Hematopoietic multipotent progenitor cell treated with erythropoietin and hydrocortisone succinate and interleukin-3 and kit ligand, for 6 days (in vitro differentiated cells): ENCODE measurements around the gene OPCML.
"Not testable (repeated sequence)": the region's sequence is repeated elsewhere in the genome, so short reads cannot be mapped to it uniquely, and the experiment has no call there.

Source experiments
- DNase-seq: peaks from one replicate; pipeline ENCODE4 v3.0.0-alpha.2; 2015

Gene OPCML

GRCh38 chr11:132447761-132448160 lies 1084.5 kb downstream of the OPCML start:
- no peak for DNase-seq

- DNase-seq: no peak
Observed at GRCh38 chr11:132445859-132446291, 1086.4 kb downstream of the OPCML start.

- no peak for DNase-seq
Observed at GRCh38 chr11:132444911-132445310, 1087.4 kb downstream of the OPCML start.

- DNase-seq: no peak
Observed at GRCh38 chr11:132439711-132440255, 1092.5 kb downstream of the OPCML start.

DNA sequence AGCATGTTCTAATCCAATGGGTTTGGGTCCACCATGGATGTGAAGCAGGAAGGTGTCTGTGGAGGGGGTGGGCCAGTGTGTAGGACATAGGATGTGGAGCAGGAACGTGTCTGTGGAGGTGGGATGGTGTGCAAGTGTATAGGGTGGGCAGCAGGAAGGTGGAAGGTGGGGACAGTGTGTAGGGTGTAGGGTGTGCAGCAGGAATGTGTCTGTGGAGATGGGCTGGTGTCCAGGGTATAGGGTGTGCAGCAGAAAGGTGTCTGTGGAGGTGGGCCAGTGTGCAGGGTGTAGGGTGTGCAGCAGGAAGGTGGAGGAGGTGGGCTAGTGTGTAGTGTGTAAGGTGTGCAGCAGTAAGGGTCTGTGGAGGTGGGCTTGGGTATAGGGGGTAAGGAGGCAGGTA lies 1093.9 kb downstream of the OPCML start:
- no peak for DNase-seq

GRCh38 chr11:132430429-132431062 lies 1101.8 kb downstream of the OPCML start:
- DNase-seq: no peak

- no peak for DNase-seq
Observed at GRCh38 chr11:132429685-132430084, 1102.6 kb downstream of the OPCML start.

- DNase-seq: no peak
Observed at GRCh38 chr11:132427611-132428010, 1104.7 kb downstream of the OPCML start.

DNA sequence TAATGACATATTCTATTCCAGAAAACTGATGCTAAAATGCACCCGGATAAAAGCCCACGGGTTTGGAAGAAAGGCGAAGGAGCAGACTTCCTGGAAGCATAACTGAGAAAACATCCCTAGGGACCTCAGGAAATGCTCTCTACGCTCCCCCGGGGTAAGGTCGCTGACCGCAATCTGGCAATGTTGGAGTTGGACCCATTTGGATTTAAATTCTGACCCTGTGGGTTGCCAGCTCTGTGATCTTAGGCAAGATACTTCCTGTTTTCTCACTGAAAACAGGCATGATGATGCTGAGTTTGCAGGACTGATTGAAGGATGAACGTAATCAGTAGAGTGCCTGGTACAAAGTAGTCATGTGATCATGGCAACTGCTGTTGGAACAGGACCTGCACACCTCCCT lies 1107.9 kb downstream of the OPCML start:
- no peak for DNase-seq

- no peak for DNase-seq
Observed at GRCh38 chr11:132423266-132423665, 1109.0 kb downstream of the OPCML start.

GRCh38 chr11:132422722-132423121 lies 1109.6 kb downstream of the OPCML start:
- no peak for DNase-seq

- no peak for DNase-seq
Observed at GRCh38 chr11:132421555-132421954, 1110.7 kb downstream of the OPCML start.

DNA sequence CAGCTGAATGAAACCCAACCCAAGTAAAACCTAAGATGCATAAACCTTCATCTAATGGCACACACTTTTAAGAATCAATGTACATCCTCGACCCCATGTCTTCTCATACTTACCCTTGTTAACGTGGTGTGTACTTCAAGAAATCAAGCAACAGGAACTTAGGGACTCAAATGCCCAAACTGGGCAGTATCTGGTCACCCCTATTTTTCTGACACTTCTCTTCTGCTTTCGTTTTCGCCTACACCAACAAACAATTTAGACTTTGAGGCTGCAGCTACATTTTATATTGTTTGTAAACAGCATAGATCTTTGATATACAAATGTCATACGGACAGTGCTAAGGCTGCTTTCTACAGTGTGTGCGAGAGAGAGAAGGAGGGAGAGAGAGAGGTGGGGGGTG lies 1117.8 kb downstream of the OPCML start:
- no peak for DNase-seq

GRCh38 chr11:132410383-132410782 lies 1121.9 kb downstream of the OPCML start:
- DNase-seq: no peak

- no peak for DNase-seq
Observed at GRCh38 chr11:132409573-132410355, 1122.5 kb downstream of the OPCML start.

DNA sequence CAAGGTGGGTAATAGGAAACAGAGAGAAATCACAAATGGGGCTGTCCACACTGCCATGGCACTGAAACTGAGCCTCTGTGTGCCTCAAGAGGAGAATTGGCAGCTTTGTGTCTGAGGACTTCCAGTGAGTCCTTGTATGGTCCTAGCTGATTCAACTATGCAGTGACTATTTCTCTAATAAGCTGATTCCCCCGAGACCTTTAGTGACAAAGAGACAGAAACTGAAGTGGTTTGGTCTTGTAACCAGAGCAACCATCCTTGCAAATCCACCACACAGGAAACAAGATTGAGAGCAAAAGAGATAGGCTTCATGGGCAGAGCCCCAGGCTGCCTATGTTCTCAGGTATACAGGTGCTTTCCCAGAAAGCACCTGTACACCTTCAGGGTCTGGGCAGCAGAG lies 1123.4 kb downstream of the OPCML start:
- no peak for DNase-seq

DNA sequence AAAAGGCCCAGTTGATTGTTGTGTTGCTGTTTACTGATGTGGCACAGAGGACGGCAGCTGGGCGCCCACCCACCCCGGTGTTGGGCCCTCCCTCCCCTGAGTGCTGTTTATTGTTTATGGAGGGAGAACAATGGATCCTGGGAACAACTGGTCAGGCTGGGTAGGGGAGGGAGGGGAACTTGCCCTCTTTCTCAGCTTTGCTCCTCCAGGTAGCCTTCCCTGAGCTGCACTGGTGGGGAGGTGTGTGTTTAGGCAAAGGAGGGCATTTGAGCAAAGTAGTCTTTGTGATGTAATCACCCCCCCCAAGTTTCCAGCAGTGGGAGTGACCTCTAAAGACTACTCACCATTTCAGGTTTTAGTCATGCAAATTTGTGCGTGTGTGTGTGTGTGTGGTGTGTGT lies 1126.6 kb downstream of the OPCML start:
- no peak for DNase-seq

- DNase-seq: peak; percentile 2
Observed at GRCh38 chr11:132402071-132402684, 1130.1 kb downstream of the OPCML start.

DNA sequence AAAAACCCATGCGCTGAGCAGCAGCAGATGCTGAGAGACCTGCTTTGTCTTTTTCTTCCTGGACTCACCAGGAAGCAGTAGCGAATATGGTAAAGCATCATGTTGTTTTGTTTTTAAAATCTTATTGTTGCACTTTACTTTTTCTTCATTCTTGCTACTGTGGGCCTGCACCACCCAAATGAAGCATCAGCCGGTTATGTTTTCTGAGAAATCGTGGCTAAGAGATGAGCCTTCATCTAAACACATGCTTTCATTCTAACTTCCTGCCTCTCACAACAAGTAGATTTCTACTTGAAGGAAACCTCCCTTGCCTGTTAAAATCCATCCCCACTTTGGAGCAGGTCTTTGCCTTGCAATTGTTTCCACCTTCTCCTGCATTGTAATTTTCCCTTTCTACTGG lies 1136.0 kb downstream of the OPCML start:
- no peak for DNase-seq

DNA sequence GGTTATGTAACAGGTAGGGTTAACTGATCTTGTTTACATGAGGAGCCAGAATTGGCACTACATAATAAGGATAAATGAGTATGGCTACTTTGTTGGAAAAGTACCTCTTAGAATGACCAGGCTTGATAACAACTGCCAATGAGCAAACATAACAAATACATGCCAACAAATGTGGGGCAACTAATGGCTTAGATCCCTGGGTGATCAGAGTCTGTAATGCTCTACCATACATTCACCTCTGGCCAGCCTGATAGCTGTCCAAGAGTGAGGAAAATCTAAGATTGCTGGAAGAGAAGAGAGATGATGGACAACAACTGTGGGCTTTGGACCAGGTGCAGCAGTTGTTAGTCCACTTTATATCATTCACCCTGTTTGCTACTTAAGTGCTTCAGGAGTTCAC lies 1136.9 kb downstream of the OPCML start:
- DNase-seq: no peak

GRCh38 chr11:132379540-132379939 lies 1152.8 kb downstream of the OPCML start:
- no peak for DNase-seq

DNA sequence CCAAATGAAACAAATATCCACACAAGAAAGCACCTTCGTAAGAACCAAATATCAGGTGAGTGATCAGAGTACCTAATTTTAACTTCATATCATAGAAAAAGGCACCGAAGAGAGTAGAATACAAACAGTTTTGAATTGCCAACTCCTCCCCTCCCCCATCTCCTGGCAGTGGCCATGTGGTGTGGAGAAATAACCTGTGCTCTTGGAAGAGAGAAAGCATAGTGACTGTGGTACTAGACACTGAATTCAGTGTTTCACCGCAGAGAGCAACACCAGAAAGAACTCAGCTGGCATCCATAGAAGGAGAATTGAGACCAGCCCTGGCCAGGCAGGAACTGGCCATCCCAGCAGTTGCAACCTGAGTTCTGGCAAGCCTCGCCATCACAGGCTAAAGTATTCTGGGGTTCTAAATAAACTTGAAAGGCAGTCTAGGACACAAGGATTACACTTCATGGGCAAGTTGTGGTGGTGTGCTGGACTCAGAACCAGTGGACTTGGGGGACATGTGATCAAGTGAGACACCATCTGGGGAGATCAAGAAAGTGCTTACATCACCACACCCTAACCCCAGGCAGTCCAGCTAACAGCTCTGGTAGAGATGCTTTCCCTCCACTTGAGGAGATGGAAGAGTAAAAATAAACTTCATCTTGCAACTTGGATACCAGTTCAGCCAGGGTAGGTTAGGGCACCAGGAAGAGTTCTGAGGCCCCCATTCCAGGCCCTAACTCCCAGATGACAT lies 1158.7 kb downstream of the OPCML start:
- DNase-seq: no peak

GRCh38 chr11:132370114-132370513 lies 1162.2 kb downstream of the OPCML start:
- not testable (repeated sequence) for DNase-seq
